Esophagus squamous epithelium (tissue), 5 donors: ENCODE measurements around the gene KRT12. TPM values are rescaled to one million over a fixed set of nuclear protein-coding genes. Genes with fewer than 3 reads are reported as not detected.
"Not testable (repeated sequence)": the region's sequence is repeated elsewhere in the genome, so short reads cannot be mapped to it uniquely, and the experiment has no call there.

ENCODE experiments used
- DNase-seq: peaks from one replicate; lab custom pipeline; 2025; lab: John Stamatoyannopoulos, UW
- H3K27ac ChIP-seq, 4 donors: fragments of 200-600 bp; sonication (generic); one replicate each; pipeline ENCODE4 v1.5.1; 2016 to 2019; ENCODE audit warnings: mild to moderate bottlenecking in 1 of 4
- H3K27me3 ChIP-seq, 4 donors: fragments of 200-600 bp; sonication (generic); 1 replicate in 3 of 4; 2 replicates in 1 of 4; pipeline versions ENCODE4 v1.5.1 to v1.6.0; 2017 to 2021; ENCODE audit warnings: antibody characterized with exemption in 1 of 4
- H3K36me3 ChIP-seq, 3 donors: fragments of 200-600 bp; sonication (generic); one replicate each; pipeline ENCODE4 v1.5.1; 2016 to 2019
- H3K4me1 ChIP-seq, 3 donors: fragments of 200-600 bp; sonication (generic); one replicate each; pipeline ENCODE4 v1.5.1; 2017 to 2019
- H3K4me3 ChIP-seq, 4 donors: fragments of 200-600 bp; sonication (generic); 1 replicate in 3 of 4; 2 replicates in 1 of 4; pipeline ENCODE4 v1.5.1; 2016 to 2019; ENCODE audit warnings: mild to moderate bottlenecking in 2 of 4, moderate library complexity in 1 of 4
- H3K9me3 ChIP-seq, 3 donors: fragments of 200-600 bp; sonication (generic); one replicate each; pipeline ENCODE4 v1.5.1; 2016 to 2019
- CTCF ChIP-seq, 6 experiments: fragments of 450-650 bp in 4 of 6; fragments of 200-600 bp in 2 of 6; sonication (generic) in 2 of 6; IDR thresholded peaks; one replicate each; pipeline ENCODE4 v1.5.1; 2016 to 2019; ENCODE audit warnings: antibody characterized with exemption in 6 of 6, mild to moderate bottlenecking in 4 of 6, moderate library complexity in 4 of 6
- POLR2A ChIP-seq, 4 donors: fragments of 450-650 bp; IDR thresholded peaks; one replicate each; pipeline ENCODE4 v1.6.1; 2017; ENCODE audit warnings: antibody characterized with exemption in 4 of 4, mild to moderate bottlenecking in 4 of 4, moderate library complexity in 3 of 4
- WGBS, 2 donors: methylation state at CpG; one replicate each; pipeline ENCODE4 v1.1.5; 2018; 5-methylcytosine and 5-hydroxymethylcytosine counted together
- intact Hi-C: fragments of 100-400 bp; cut with DNase I; formaldehyde crosslinking; loops from one replicate; pipeline ENCODE4 v1.15.0; 2022
- total RNA-seq, 4 donors: library from RNA; depleted of rRNA; stranded (reverse); fragments of >200 nt; gene quantifications; one replicate each; pipeline ENCODE4 v1.1.0, GENCODE V29; 2016
- donor health status: DM: yes; HTN: yes; CAD: no.

KRT12 gene
- total RNA-seq, 4 donors from 2014 or later, result not detected

- 5 to 7% methylated on average over 10 to 19 of the region's 73 CpGs for WGBS, 2 donors
- Histone ChIP-seq H3K4me1 (peaks cover 0 to 21% (median 8%) of the 10 kb centered on the region in 3 donors), H3K4me3 (peak overlapping the region; percentile 60 to 85 (median 72)), H3K27me3 (no peaks in the 10 kb centered on the region), H3K36me3 (peaks cover 0 to 19% (median 0%) of the 10 kb centered on the region in 3 donors), H3K27ac (peak overlapping the region; percentile 81 to 96 (median 93)), H3K9me3 (no peaks in the 10 kb centered on the region)
- DNase-seq, result no peak
- TF ChIP-seq POLR2A (IDR thresholded peaks at IDR 0.05), result peak in 2 of 4 donors; percentile 50 to 64
- TF ChIP-seq CTCF (IDR thresholded peaks at IDR 0.05), result peak in 1 of 6 experiments; percentile 23
- intact Hi-C loops, result no loop called here
Measured at GRCh38 chr17:40818733-40819527, 48.1 kb downstream of the KRT12 start.

GRCh38 chr17:40818343-40818732, 48.7 kb downstream of the KRT12 start:
- 8 to 12% methylated on average over 7 of the region's 7 CpGs for WGBS, 2 donors
- Histone ChIP-seq H3K9me3 (no peaks in the 10 kb centered on the region), H3K27me3 (no peaks in the 10 kb centered on the region), H3K4me3 (peak overlapping the region; percentile 60 to 85 (median 72)), H3K27ac (peak overlapping the region; percentile 81 to 96 (median 93)), H3K36me3 (peaks cover 0 to 19% (median 0%) of the 10 kb centered on the region in 3 donors), H3K4me1 (peaks cover 0 to 21% (median 8%) of the 10 kb centered on the region in 3 donors)
- intact Hi-C loops, result no loop called here
- TF ChIP-seq CTCF (IDR thresholded peaks at IDR 0.05) (no peak), POLR2A (IDR thresholded peaks at IDR 0.05) (no peak)
- DNase-seq, result no peak

GRCh38 chr17:40817103-40817682, 49.8 kb downstream of the KRT12 start:
- H3K27ac ChIP-seq, result no peak overlapping the region
- 93 to 99% methylated on average over 4 of the region's 4 CpGs for WGBS, 2 donors
- no peak overlapping the region for H3K4me3 ChIP-seq
- no peak for DNase-seq
- peaks cover 0 to 16% (median 0%) of the 10 kb centered on the region in 3 donors for H3K36me3 ChIP-seq
- TF ChIP-seq POLR2A (IDR thresholded peaks at IDR 0.05) (no peak), CTCF (IDR thresholded peaks at IDR 0.05) (no peak)
- intact Hi-C loops, result no loop called here
- peaks cover 0 to 21% (median 8%) of the 10 kb centered on the region in 3 donors for H3K4me1 ChIP-seq
- H3K27me3 ChIP-seq, result peaks cover 0 to 11% (median 2%) of the 10 kb centered on the region in 4 donors
- no peaks in the 10 kb centered on the region for H3K9me3 ChIP-seq

GRCh38 chr17:40816569-40816968, 50.5 kb downstream of the KRT12 start:
- no peak for TF ChIP-seq POLR2A (IDR thresholded peaks at IDR 0.05)
- no peak for TF ChIP-seq CTCF (IDR thresholded peaks at IDR 0.05)
- H3K9me3 ChIP-seq, result no peaks in the 10 kb centered on the region
- peaks cover 0 to 17% (median 2%) of the 10 kb centered on the region in 4 donors for H3K27me3 ChIP-seq
- peaks cover 0 to 21% (median 8%) of the 10 kb centered on the region in 3 donors for H3K4me1 ChIP-seq
- H3K4me3 ChIP-seq, result no peak overlapping the region
- DNase-seq, result no peak
- intact Hi-C loops, result no loop called here
- H3K27ac ChIP-seq, result no peak overlapping the region
- H3K36me3 ChIP-seq, result peaks cover 0 to 13% (median 0%) of the 10 kb centered on the region in 3 donors
- WGBS, 2 donors, result 92 to 94% methylated on average over 3 of the region's 3 CpGs

- Histone ChIP-seq H3K4me1 (peaks cover 0 to 21% (median 8%) of the 10 kb centered on the region in 3 donors), H3K36me3 (peaks cover 0 to 13% (median 0%) of the 10 kb centered on the region in 3 donors), H3K27ac (no peak overlapping the region), H3K9me3 (no peaks in the 10 kb centered on the region), H3K4me3 (no peak overlapping the region), H3K27me3 (peaks cover 0 to 22% (median 2%) of the 10 kb centered on the region in 4 donors)
- TF ChIP-seq POLR2A (IDR thresholded peaks at IDR 0.05), result no peak
- no peak for TF ChIP-seq CTCF (IDR thresholded peaks at IDR 0.05)
- no peak for DNase-seq
- 90 to 92% methylated on average over 1 of the region's 1 CpG for WGBS, 2 donors
- intact Hi-C loops, result no loop called here
Measured at GRCh38 chr17:40815381-40815780, 51.6 kb downstream of the KRT12 start.

GRCh38 chr17:40814657-40815056, 52.4 kb downstream of the KRT12 start:
- intact Hi-C loops, H3K4me3 ChIP-seq, H3K9me3 ChIP-seq, H3K27ac ChIP-seq, DNase-seq: not testable (repeated sequence)
- H3K36me3 ChIP-seq, result peaks cover 0 to 13% (median 0%) of the 10 kb centered on the region in 3 donors
- H3K27me3 ChIP-seq, result peaks cover 0 to 29% (median 2%) of the 10 kb centered on the region in 4 donors
- H3K4me1 ChIP-seq, result peaks cover 0 to 15% (median 6%) of the 10 kb centered on the region in 3 donors
- WGBS, 2 donors, result 72 to 83% methylated on average over 3 of the region's 3 CpGs
